ENCODE measurements around the gene PRDX2.

Gene PRDX2

DNA sequence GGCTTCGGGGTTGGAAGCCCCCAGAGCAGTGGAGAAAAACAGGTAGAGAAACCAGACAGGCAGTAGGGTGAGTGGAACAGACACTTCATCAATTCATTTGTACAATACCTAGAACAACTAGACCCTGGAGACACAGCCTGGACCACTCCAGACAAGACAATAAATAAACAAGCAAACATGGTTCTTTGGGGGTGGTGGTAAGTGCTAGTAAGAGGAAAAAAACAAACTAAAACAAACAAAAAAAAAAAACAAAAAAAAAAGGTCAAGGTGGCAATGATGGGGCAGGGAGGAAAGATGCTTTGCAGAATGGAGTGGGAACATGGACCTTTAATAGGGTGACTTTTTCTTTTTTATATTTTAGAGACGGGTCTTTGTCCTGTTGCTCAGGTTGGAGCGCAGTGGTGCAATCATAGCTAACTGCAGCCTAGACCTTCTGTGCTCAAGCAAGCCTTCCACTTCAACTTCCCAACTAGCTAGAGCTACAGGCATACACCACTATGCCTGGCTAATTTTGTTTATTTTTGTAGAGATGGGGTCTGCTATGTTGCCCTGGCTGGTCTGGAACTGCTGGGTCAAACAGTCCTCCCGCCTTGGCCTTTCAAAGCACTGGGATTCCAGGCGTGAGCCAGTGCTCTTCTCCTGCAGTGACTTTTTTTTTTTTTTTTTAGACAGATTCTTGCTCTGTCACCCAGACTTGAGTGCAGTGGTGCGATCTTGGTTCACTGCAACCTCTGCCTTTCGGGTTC, 7.2 kb downstream of the PRDX2 start:
- peak overlapping the region; percentile 78 for H3K18ac ChIP-seq (ENCODE audit: low read length)
- peak overlapping the region; percentile 76 for H2BK5ac ChIP-seq (ENCODE audit: low read depth, low read length, poor library complexity)
- no peak overlapping the region for H3K23ac ChIP-seq (ENCODE audit: low read length)
- peak overlapping the region; percentile 71 for H4K91ac ChIP-seq (ENCODE audit: low read depth, low read length)
- peak overlapping the region; percentile 96 for H3K4me2 ChIP-seq (ENCODE audit: low read length)
- H2BK120ac ChIP-seq (ENCODE audit: insufficient read depth, low read length, poor library complexity) = peak overlapping the region; percentile 35
- no peak overlapping the region for H2BK12ac ChIP-seq (ENCODE audit: low read length)
- H3K9me3 ChIP-seq (ENCODE audit: insufficient read depth, low read depth, low read length) = peaks cover 2% of the 10 kb centered on the region
- H3K4ac ChIP-seq (ENCODE audit: low read depth, low read length) = peak overlapping the region; percentile 61
- no peak overlapping the region for H2AK5ac ChIP-seq (ENCODE audit: low read length)
- WGBS (ENCODE audit: extremely low coverage, insufficient coverage, insufficient read length) = no CpG with 5 or more reads among the region's 7 CpGs
- peak in 1 of 2 donors; percentile 58 for DNase-seq
- H3K4me3 ChIP-seq (ENCODE audit: low read depth, low read length) = peak overlapping the region; percentile 70
- peak overlapping the region; percentile 58 for H4K12ac ChIP-seq (ENCODE audit: low read depth, low read length)
- H3K14ac ChIP-seq (ENCODE audit: low read length) = peak overlapping the region; percentile 67
- H3K79me2 ChIP-seq (ENCODE audit: control insufficient read depth, insufficient read depth, low read length, poor library complexity) = peaks cover 24% of the 10 kb centered on the region
- peaks cover 13 to 14% of the 10 kb centered on the region in 2 experiments for H3K4me1 ChIP-seq (ENCODE audit: control insufficient read depth in 1 of 2, insufficient read depth in 2 of 2, low read length in 2 of 2)
- H3K27me3 ChIP-seq (ENCODE audit: insufficient read depth, low read length) = no peaks in the 10 kb centered on the region
- peaks cover 6 to 8% of the 10 kb centered on the region in 2 experiments for H3K36me3 ChIP-seq (ENCODE audit: control insufficient read depth in 1 of 2, insufficient read depth in 2 of 2, low read length in 2 of 2)
- H2AFZ ChIP-seq (ENCODE audit: insufficient read depth, low read length, poor library complexity) = no peak overlapping the region
- H3K79me1 ChIP-seq (ENCODE audit: low read length) = peaks cover 38% of the 10 kb centered on the region
- H4K8ac ChIP-seq (ENCODE audit: low read depth, low read length) = peak overlapping the region; percentile 78
- H3K9ac ChIP-seq (ENCODE audit: low read length) = peak overlapping the region; percentile 64
- H3K27ac ChIP-seq (ENCODE audit: low read depth, low read length) = peak overlapping the region; percentile 71

DNA sequence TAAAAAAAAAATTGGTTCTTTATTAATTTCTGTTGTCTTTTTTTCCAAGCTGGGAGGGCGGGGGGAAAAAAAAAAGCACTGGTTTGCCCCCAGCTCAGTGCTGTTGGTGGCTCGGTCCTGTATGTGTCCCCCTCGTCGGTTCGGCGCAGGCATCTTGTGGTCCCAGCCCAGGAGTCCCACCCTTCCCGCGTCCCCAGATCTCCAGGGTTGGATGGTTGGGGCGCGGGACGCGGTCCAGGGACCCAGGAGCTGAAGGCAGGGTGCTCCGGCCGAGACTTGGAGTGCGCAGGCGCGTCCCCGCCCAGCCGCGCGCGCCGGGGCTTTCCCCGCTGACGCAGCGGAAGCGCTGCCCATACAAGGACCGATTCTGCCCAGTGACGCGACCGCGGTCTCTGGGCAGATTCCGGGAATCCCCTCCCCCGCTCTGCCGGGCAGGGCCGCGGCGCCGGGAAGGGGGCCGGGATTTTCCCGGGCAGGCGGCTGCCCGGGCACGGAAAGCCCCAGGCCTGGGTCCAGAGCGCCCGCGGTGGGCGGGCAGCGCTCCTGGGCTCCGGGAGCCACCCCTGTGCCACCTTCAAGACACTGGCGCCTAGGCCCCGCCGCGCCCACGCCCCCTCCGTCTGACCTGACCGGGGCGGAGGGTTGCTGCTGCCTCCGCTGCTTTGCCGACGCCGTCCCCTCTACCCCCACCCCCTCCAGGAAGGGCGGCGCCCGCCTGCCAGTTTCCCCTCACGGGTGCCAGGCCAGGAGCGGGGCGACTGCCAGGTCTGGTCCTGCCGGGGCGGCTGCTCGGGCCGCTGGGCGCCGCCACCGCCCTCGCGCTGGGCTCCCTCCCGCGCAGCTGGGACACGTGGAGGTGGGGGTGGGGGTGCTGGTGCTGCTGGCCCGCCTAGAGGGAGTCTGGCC, 8.1 kb downstream of the PRDX2 start:
- peak overlapping the region; percentile 44 for H2AK5ac ChIP-seq (ENCODE audit: low read length)
- peak overlapping the region; percentile 96 for H3K4me2 ChIP-seq (ENCODE audit: low read length)
- peak overlapping the region; percentile 75 for H3K27ac ChIP-seq (ENCODE audit: low read depth, low read length)
- H3K79me2 ChIP-seq (ENCODE audit: control insufficient read depth, insufficient read depth, low read length, poor library complexity) = peaks cover 24% of the 10 kb centered on the region
- peaks cover 0 to 6% of the 10 kb centered on the region in 2 experiments for H3K36me3 ChIP-seq (ENCODE audit: control insufficient read depth in 1 of 2, insufficient read depth in 2 of 2, low read length in 2 of 2)
- H3K18ac ChIP-seq (ENCODE audit: low read length) = peak overlapping the region; percentile 88
- H3K14ac ChIP-seq (ENCODE audit: low read length) = peak overlapping the region; percentile 67
- H3K23ac ChIP-seq (ENCODE audit: low read length) = no peak overlapping the region
- peak overlapping the region; percentile 58 for H4K12ac ChIP-seq (ENCODE audit: low read depth, low read length)
- peaks cover 2% of the 10 kb centered on the region for H3K9me3 ChIP-seq (ENCODE audit: insufficient read depth, low read depth, low read length)
- peak overlapping the region; percentile 85 for H3K9ac ChIP-seq (ENCODE audit: low read length)
- peak; percentile 94 to 98 for DNase-seq
- peak overlapping the region; percentile 79 for H2BK5ac ChIP-seq (ENCODE audit: low read depth, low read length, poor library complexity)
- WGBS (ENCODE audit: extremely low coverage, insufficient coverage, insufficient read length) = no CpG with 5 or more reads among the region's 81 CpGs
- peak overlapping the region; percentile 56 for H2AFZ ChIP-seq (ENCODE audit: insufficient read depth, low read length, poor library complexity)
- peak overlapping the region; percentile 71 for H4K91ac ChIP-seq (ENCODE audit: low read depth, low read length)
- no peaks in the 10 kb centered on the region for H3K27me3 ChIP-seq (ENCODE audit: insufficient read depth, low read length)
- peak overlapping the region; percentile 78 for H4K8ac ChIP-seq (ENCODE audit: low read depth, low read length)
- peak overlapping the region; percentile 20 for H2BK12ac ChIP-seq (ENCODE audit: low read length)
- peaks cover 47% of the 10 kb centered on the region for H3K79me1 ChIP-seq (ENCODE audit: low read length)
- peaks cover 21 to 22% of the 10 kb centered on the region in 2 experiments for H3K4me1 ChIP-seq (ENCODE audit: control insufficient read depth in 1 of 2, insufficient read depth in 2 of 2, low read length in 2 of 2)
- peak overlapping the region; percentile 88 for H3K4ac ChIP-seq (ENCODE audit: low read depth, low read length)
- H2BK120ac ChIP-seq (ENCODE audit: insufficient read depth, low read length, poor library complexity) = peak overlapping the region; percentile 50
- H3K4me3 ChIP-seq (ENCODE audit: low read depth, low read length) = peak overlapping the region; percentile 83

DNA sequence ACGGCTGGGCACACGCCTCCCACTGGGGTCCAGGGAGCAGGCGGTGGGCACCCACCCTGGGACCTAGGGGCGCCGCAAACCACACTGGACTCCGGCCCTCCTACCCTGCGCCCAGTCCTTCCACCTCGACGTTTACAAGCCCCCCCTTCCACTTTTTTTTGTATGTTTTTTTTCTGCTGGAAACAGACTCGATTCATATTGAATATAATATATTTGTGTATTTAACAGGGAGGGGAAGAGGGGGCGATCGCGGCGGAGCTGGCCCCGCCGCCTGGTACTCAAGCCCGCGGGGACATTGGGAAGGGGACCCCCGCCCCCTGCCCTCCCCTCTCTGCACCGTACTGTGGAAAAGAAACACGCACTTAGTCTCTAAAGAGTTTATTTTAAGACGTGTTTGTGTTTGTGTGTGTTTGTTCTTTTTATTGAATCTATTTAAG, 8.7 kb downstream of the PRDX2 start:
- Histone ChIP-seq H3K4me3 (ENCODE audit: low read depth, low read length) (peak overlapping the region; percentile 97), H3K14ac (ENCODE audit: low read length) (peak overlapping the region; percentile 82), H3K27me3 (ENCODE audit: insufficient read depth, low read length) (no peaks in the 10 kb centered on the region), H4K8ac (ENCODE audit: low read depth, low read length) (peak overlapping the region; percentile 77), H3K9me3 (ENCODE audit: insufficient read depth, low read depth, low read length) (peaks cover 2% of the 10 kb centered on the region), H4K12ac (ENCODE audit: low read depth, low read length) (peak overlapping the region; percentile 3), H3K23ac (ENCODE audit: low read length) (no peak overlapping the region), H3K36me3 (ENCODE audit: control insufficient read depth in 1 of 2, insufficient read depth in 2 of 2, low read length in 2 of 2) (peaks cover 0 to 6% of the 10 kb centered on the region in 2 experiments), H3K27ac (ENCODE audit: low read depth, low read length) (peak overlapping the region; percentile 87), H3K18ac (ENCODE audit: low read length) (peak overlapping the region; percentile 62), H3K79me2 (ENCODE audit: control insufficient read depth, insufficient read depth, low read length, poor library complexity) (peaks cover 26% of the 10 kb centered on the region), H3K4me1 (ENCODE audit: control insufficient read depth in 1 of 2, insufficient read depth in 2 of 2, low read length in 2 of 2) (peaks cover 25 to 26% of the 10 kb centered on the region in 2 experiments), H2AK5ac (ENCODE audit: low read length) (peak overlapping the region; percentile 14), H3K9ac (ENCODE audit: low read length) (peak overlapping the region; percentile 88), H2AFZ (ENCODE audit: insufficient read depth, low read length, poor library complexity) (peak overlapping the region; percentile 15), H3K4ac (ENCODE audit: low read depth, low read length) (peak overlapping the region; percentile 89), H2BK120ac (ENCODE audit: insufficient read depth, low read length, poor library complexity) (peak overlapping the region; percentile 28), H2BK5ac (ENCODE audit: low read depth, low read length, poor library complexity) (peak overlapping the region; percentile 83), H2BK12ac (ENCODE audit: low read length) (no peak overlapping the region), H4K91ac (ENCODE audit: low read depth, low read length) (peak overlapping the region; percentile 49), H3K4me2 (ENCODE audit: low read length) (peak overlapping the region; percentile 96), H3K79me1 (ENCODE audit: low read length) (peaks cover 52% of the 10 kb centered on the region)
- DNase-seq = no peak
- WGBS (ENCODE audit: extremely low coverage, insufficient coverage, insufficient read length) = no CpG with 5 or more reads among the region's 22 CpGs

Data from trophoblast cell (in vitro differentiated cells and primary cell).